ENCODE measurements around the gene EIF4G3. TPM values are rescaled to one million over a fixed set of nuclear protein-coding genes. Genes with fewer than 3 reads are reported as not detected.

The EIF4G3 gene
- total RNA-seq, 4 donors from 2014 or later = 42.1 to 63.2 (median 43.5) TPM

DNA sequence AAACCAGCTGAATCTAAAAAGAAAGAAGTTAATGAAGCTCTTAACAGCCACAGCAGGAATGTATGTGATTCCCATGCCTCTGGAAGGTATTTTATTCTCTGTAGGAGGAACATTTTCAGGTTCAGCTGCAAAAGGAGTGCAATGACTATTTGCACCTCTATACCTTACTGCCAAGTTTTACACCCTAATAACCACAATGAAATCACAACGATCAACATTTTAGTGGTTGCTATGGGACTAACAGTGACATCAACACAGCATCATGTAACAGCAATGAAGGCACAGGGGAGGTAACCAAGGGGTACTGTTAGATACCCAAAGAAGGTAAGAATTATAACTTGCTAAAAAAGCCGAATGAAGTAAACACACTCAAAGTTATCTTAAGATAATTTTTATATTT lies 273.3 kb downstream of the EIF4G3 start:
- TF ChIP-seq, protein P1, sequence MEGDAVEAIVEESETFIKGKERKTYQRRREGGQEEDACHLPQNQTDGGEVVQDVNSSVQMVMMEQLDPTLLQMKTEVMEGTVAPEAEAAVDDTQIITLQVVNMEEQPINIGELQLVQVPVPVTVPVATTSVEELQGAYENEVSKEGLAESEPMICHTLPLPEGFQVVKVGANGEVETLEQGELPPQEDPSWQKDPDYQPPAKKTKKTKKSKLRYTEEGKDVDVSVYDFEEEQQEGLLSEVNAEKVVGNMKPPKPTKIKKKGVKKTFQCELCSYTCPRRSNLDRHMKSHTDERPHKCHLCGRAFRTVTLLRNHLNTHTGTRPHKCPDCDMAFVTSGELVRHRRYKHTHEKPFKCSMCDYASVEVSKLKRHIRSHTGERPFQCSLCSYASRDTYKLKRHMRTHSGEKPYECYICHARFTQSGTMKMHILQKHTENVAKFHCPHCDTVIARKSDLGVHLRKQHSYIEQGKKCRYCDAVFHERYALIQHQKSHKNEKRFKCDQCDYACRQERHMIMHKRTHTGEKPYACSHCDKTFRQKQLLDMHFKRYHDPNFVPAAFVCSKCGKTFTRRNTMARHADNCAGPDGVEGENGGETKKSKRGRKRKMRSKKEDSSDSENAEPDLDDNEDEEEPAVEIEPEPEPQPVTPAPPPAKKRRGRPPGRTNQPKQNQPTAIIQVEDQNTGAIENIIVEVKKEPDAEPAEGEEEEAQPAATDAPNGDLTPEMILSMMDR (IDR thresholded peaks at IDR 0.05 in 4 of 5, conservative IDR thresholded peaks at IDR 0.05 in 1 of 5) = no peak
- no peak for TF ChIP-seq POLR2A (IDR thresholded peaks at IDR 0.05)
- in situ Hi-C loops (cut with MboI; ENCODE audit: low sequenced_read_pairs in 4 of 4) = no loop called here
- ATAC-seq = no peak

DNA sequence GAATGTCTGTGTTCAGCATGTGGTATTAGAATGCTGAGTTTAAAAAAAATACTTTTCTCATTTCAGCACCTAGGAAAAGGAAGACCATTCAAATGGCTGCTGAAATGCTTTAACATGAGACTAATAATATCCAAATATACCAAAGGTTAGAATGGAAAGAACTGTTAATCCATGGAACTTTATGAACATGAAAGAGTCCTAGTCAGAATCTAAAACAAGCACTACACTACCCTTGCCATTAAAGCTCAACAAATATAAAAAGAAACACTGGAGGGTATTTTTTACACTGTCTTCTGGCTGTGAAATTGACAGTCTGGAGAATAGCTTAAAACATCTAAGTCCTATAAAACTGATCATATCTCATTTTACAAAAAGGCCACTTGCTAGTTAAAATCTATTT lies 276.6 kb downstream of the EIF4G3 start:
- peak; percentile 42 to 76 for ATAC-seq
- Histone ChIP-seq H3K9me3 (no peaks in the 10 kb centered on the region), H3K36me3 (no peaks in the 10 kb centered on the region), H3K27ac (peak overlapping the region; percentile 53 to 72 (median 66)), H3K4me3 (peak overlapping the region in 3 of 4 donors; percentile 0 to 23 (median 12)), H3K27me3 (no peaks in the 10 kb centered on the region), H3K4me1 (peaks cover 20 to 21% of the 10 kb centered on the region in 2 donors)
- intact Hi-C loops (cut with DNase I; ENCODE audit: low total_unique reads) = no loop called here
- no peak for DNase-seq
- in situ Hi-C loops (cut with MboI; ENCODE audit: low sequenced_read_pairs in 4 of 4) = no loop called here
- TF ChIP-seq, protein P1 (IDR thresholded peaks at IDR 0.05 in 4 of 5, conservative IDR thresholded peaks at IDR 0.05 in 1 of 5) = no peak
- no peak for TF ChIP-seq POLR2A (IDR thresholded peaks at IDR 0.05)

More for the DNA sequence above, 273.3 kb downstream of the EIF4G3 start:
- Histone ChIP-seq H3K9me3 (no peaks in the 10 kb centered on the region), H3K27ac (no peak overlapping the region), H3K27me3 (no peaks in the 10 kb centered on the region), H3K36me3 (no peaks in the 10 kb centered on the region), H3K4me3 (no peak overlapping the region), H3K4me1 (peaks cover 20 to 21% of the 10 kb centered on the region in 2 donors)
- DNase-seq = no peak
- intact Hi-C loops (cut with DNase I; ENCODE audit: low total_unique reads) = no loop called here

DNA sequence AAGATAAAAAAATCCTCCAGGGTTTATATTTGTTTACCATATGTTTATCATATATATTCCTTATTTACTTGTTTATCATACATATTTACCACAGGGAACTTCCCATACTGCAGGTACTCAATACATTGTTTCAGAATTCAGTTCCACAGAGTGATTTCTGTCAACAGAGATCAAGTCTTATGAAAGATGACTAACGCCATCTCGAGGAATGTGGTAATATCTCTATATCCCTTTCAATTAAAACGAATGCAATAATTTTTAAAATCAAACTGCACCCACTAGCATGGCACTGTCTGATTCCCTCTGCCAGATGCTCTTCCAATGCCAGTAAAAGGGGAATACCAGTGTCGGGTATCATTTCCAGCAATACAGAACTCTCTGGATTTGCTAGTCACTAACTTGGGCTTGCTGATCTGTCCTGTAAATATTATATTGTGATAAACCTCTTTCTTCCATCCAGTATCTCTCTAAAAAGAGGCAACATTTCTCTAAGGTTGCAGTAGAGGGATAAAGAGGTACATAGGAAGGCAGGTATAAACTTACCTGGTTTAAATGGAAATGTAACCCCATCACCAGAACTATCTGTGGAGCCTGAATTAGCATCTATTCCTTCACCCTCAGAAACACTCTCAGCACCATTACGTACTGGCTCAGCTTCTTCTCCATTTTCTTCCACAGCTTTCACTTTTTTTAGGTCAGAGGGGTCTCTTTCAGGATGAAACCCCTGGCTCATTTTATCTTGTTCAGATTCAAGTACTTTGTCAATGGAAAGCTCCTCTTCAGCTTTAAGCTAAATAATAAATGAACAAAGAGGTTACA lies 277.3 kb downstream of the EIF4G3 start:
- Histone ChIP-seq H3K4me1 (peaks cover 20 to 21% of the 10 kb centered on the region in 2 donors), H3K36me3 (no peaks in the 10 kb centered on the region), H3K27ac (peak overlapping the region; percentile 53 to 72 (median 66)), H3K4me3 (peak overlapping the region in 3 of 4 donors; percentile 0 to 23 (median 12)), H3K9me3 (no peaks in the 10 kb centered on the region), H3K27me3 (no peaks in the 10 kb centered on the region)
- intact Hi-C loops (cut with DNase I; ENCODE audit: low total_unique reads) (no loop called here), in situ Hi-C loops (cut with MboI; ENCODE audit: low sequenced_read_pairs in 4 of 4) (no loop called here)
- TF ChIP-seq, protein P1 (IDR thresholded peaks at IDR 0.05 in 4 of 5, conservative IDR thresholded peaks at IDR 0.05 in 1 of 5) = no peak
- TF ChIP-seq POLR2A (IDR thresholded peaks at IDR 0.05) = no peak
- DNase-seq (no peak), ATAC-seq (peak; percentile 32 to 62)

DNA sequence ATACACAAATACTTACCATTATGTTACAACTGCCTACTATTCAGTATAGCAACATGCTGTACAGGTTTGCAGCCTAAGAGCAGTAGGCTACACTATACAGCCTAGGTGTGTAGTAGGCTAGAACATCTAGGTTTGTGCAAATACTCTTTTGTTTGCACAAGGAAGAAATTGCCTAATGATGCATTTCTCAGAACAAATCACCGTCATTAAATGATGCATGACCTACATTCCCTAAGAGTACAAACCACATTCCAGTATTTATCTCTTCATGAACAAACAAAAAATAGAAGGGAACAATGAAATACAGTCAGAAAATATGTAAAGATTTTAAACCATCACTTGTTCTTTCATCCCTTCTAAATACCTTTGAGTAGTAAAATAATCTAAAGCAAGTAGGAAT lies 279.9 kb downstream of the EIF4G3 start:
- no peaks in the 10 kb centered on the region for H3K9me3 ChIP-seq
- DNase-seq = no peak
- TF ChIP-seq POLR2A (IDR thresholded peaks at IDR 0.05) = no peak
- TF ChIP-seq, protein P1 (IDR thresholded peaks at IDR 0.05 in 4 of 5, conservative IDR thresholded peaks at IDR 0.05 in 1 of 5) = no peak
- no peaks in the 10 kb centered on the region for H3K27me3 ChIP-seq
- H3K27ac ChIP-seq = no peak overlapping the region
- ATAC-seq = no peak
- in situ Hi-C loops (cut with MboI; ENCODE audit: low sequenced_read_pairs in 4 of 4) (no loop called here), intact Hi-C loops (cut with DNase I; ENCODE audit: low total_unique reads) (no loop called here)
- peaks cover 0 to 17% of the 10 kb centered on the region in 2 donors for H3K36me3 ChIP-seq
- H3K4me3 ChIP-seq = no peak overlapping the region
- peaks cover 20 to 21% of the 10 kb centered on the region in 2 donors for H3K4me1 ChIP-seq

Measured in gastrocnemius medialis (tissue), 4 donors.